Stomach (tissue), 4 donors: ENCODE results near the gene LAMB4.

ENCODE experiments used
- EP300 ChIP-seq: sonication (generic); formaldehyde crosslinking; IDR thresholded peaks from one replicate; pipeline ENCODE4 v1.6.1; 2017; ENCODE audit warnings: antibody characterized with exemption
- POLR2A ChIP-seq, 4 donors: fragments of 450-650 bp; IDR thresholded peaks; one replicate each; pipeline ENCODE4 v1.6.1; 2016; ENCODE audit warnings: antibody characterized with exemption in 4 of 4, control low read depth in 2 of 4, mild to moderate bottlenecking in 1 of 4, moderate library complexity in 1 of 4
- POLR2AphosphoS5 ChIP-seq, 3 donors: sonication (generic); formaldehyde crosslinking; IDR thresholded peaks; one replicate each; pipeline ENCODE4 v1.6.1; 2016; ENCODE audit warnings: antibody characterized with exemption in 3 of 3
- TF ChIP-seq, protein P1 (sequence below), 7 experiments: fragments of 450-650 bp in 4 of 7; fragments of 200-600 bp in 3 of 7; sonication (generic) in 3 of 7; IDR thresholded peaks; one replicate each; pipeline ENCODE4 v1.5.1; 2016 to 2019; ENCODE audit warnings: antibody characterized with exemption in 7 of 7, control low read depth in 2 of 7, mild to moderate bottlenecking in 1 of 7

DNA sequence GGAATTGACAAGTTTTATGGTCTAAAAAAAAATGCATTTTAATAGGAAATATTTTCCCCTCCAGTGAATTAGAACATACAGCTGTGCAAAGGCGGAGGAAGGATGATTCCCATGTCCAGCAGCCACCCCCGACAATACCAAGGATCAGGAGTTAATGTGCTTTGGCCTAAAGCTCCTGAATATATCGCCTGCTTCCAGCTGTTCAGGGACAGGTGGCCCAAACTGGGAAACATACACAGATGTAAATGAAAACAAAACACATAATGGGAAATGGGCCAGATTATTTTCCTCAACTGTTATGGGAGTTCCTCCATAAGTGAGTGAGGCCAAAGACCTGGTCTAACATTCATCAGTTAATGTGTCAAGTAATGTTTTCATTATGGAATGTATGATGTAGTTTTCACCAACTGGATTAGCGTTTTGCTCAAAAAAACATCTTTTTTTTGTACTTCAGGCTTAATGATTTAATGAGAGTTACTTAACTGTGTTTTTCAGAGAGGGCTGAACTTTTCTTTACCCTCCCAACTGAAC, 72.1 kb downstream of the LAMB4 start:
- TF ChIP-seq, protein P1, sequence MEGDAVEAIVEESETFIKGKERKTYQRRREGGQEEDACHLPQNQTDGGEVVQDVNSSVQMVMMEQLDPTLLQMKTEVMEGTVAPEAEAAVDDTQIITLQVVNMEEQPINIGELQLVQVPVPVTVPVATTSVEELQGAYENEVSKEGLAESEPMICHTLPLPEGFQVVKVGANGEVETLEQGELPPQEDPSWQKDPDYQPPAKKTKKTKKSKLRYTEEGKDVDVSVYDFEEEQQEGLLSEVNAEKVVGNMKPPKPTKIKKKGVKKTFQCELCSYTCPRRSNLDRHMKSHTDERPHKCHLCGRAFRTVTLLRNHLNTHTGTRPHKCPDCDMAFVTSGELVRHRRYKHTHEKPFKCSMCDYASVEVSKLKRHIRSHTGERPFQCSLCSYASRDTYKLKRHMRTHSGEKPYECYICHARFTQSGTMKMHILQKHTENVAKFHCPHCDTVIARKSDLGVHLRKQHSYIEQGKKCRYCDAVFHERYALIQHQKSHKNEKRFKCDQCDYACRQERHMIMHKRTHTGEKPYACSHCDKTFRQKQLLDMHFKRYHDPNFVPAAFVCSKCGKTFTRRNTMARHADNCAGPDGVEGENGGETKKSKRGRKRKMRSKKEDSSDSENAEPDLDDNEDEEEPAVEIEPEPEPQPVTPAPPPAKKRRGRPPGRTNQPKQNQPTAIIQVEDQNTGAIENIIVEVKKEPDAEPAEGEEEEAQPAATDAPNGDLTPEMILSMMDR (IDR thresholded peaks at IDR 0.05) = no peak
- TF ChIP-seq POLR2AphosphoS5 (IDR thresholded peaks at IDR 0.05) = no peak
- no peak for TF ChIP-seq POLR2A (IDR thresholded peaks at IDR 0.05)
- no peak for TF ChIP-seq EP300
